ENCODE data around the gene C16orf74.

Gene C16orf74

DNA sequence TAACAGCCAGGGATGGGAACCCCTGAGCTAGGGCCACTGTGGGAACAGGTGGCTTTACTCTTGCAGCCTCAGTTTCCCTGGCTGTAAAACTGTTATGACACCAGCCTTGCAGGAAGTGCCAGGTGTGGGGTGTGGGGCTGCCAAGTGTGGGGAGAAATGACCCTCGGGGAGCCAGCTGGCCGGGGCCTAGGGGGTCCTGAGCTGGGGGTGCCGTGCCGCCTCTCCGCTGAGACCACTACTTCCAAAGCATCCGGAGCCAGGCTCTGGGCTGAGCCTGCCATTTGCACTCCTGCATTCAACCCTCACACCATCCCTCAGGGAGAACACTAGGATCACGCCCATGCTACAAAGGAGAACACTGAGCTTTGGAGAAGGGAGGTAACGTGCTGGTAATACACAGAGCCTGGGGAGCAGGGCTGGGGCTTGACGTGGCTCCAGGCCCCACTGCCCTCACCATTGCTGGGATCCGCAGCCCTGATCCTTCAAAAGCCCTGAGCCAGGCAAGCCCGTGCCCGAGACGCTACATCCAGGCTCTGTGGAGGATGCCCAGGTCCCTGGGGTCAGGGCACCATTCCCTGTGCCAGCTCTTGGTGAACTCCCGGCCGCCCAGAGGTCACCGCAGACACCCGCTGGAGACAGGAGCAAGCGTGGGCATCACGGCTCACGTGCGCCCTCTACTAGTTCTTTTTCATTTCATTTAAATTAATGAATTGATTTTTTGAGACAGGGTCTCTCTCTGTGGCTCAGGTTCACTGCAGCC, 33.3 kb downstream of the C16orf74 start:
- no peak overlapping the region for H3K4me3 ChIP-seq (ENCODE audit: control insufficient read depth, low read depth, low read length)
- TF ChIP-seq, protein P1, sequence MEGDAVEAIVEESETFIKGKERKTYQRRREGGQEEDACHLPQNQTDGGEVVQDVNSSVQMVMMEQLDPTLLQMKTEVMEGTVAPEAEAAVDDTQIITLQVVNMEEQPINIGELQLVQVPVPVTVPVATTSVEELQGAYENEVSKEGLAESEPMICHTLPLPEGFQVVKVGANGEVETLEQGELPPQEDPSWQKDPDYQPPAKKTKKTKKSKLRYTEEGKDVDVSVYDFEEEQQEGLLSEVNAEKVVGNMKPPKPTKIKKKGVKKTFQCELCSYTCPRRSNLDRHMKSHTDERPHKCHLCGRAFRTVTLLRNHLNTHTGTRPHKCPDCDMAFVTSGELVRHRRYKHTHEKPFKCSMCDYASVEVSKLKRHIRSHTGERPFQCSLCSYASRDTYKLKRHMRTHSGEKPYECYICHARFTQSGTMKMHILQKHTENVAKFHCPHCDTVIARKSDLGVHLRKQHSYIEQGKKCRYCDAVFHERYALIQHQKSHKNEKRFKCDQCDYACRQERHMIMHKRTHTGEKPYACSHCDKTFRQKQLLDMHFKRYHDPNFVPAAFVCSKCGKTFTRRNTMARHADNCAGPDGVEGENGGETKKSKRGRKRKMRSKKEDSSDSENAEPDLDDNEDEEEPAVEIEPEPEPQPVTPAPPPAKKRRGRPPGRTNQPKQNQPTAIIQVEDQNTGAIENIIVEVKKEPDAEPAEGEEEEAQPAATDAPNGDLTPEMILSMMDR (IDR thresholded peaks at IDR 0.05; ENCODE audit: control insufficient read depth, insufficient read depth, low read depth, low read length, missing control alignments), result peak; percentile 72
- peak; percentile 8 for DNase-seq (ENCODE audit: low read depth)

DNA sequence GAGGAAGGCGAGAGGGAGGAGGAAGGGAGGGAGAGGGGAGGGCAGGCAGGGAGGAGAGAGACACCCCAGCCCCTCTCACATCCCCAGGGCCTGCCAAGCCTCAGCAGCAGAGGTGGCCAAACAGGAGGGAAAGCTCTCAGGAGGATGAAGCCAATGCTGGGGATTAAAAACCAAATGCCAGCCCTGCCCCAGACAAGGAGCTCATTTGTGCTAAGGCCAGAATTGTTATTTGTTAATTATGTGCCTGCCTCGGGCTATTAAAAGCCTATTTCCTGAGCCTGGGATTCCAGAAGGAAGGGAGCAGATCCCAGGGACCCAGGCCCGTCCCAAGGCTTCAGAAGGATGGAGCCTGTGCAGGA, 34.2 kb downstream of the C16orf74 start:
- DNase-seq (ENCODE audit: low read depth), result no peak
- H3K4me3 ChIP-seq (ENCODE audit: control insufficient read depth, low read depth, low read length), result no peak overlapping the region
- TF ChIP-seq, protein P1 (IDR thresholded peaks at IDR 0.05; ENCODE audit: control insufficient read depth, insufficient read depth, low read depth, low read length, missing control alignments), result no peak

DNA sequence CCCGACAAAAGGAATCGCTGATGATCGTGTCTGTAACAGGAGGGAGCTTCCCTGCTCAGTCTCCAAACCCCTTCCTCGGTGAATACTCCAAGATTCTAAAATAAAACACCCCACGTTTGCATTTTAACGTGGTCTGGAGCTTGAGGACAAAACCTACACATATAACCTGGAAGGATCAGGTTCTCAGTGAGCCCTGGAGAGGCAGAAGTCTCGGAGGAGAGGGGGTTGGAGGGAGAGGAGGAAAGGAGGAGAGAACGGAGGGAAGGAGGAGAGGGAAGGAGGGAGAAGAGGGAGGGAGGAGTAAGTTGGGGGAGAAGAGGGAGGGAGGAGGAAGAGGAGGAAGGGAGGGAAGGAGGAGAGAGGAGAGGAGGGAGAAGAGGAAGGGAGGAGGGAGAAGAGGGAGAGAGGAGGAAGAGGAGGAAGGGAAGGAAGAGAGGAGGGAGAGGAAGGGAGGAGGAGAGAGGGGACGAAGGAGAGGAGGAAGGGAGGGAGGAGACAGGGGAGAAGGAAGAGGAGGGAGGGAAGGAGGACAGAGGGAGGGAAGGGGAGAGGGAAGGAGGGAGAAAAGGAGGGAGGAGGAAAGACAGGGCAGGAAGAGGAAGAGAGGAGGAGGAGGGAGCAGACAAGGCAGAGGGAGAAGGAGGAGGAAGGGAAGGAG, 34.7 kb downstream of the C16orf74 start:
- no peak overlapping the region for H3K4me3 ChIP-seq (ENCODE audit: control insufficient read depth, low read depth, low read length)
- no peak for DNase-seq (ENCODE audit: low read depth)
- TF ChIP-seq, protein P1 (IDR thresholded peaks at IDR 0.05; ENCODE audit: control insufficient read depth, insufficient read depth, low read depth, low read length, missing control alignments), result no peak

DNA sequence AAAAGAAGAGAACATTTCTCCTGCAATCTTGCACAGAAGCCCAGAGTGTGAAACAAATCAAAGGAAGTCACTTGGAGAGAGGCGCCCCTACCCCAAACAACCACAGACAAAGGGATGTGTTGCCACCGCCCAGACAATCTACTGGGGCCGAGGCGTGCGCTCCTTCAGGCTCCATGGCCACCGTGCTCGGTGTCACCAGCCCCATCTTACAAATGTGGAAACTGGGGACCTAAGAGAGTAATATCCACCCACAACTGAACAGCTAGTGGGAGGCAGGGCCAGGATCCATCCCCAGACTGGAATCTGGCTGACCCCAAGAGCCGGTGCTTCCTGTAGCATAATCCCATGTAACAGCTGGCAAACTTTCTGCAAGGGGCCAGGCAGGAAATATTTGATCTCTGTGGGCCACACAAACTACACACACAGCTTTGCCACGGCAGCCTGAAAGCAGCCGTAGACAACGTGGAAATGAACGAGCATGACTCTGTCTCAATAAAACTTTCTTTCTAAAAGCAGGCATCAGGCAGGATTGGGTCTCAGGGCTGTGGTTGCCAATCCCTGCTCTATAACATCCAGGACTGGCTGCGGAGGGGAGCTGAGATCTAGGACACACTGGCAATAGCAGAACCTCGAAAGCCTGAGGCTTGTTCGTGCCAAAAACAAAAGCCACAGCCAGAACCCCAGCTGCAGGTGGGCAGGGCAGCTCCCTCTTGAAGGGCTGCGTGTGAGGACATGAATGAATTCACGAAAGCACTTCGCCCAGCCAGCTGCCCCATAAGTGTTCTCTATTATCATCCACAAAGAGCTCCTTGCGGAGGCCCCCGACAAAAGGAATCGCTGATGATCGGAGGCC, 35.5 kb downstream of the C16orf74 start:
- no peak for DNase-seq (ENCODE audit: low read depth)
- TF ChIP-seq, protein P1 (IDR thresholded peaks at IDR 0.05; ENCODE audit: control insufficient read depth, insufficient read depth, low read depth, low read length, missing control alignments), result no peak
- H3K4me3 ChIP-seq (ENCODE audit: control insufficient read depth, low read depth, low read length), result no peak overlapping the region

DNA sequence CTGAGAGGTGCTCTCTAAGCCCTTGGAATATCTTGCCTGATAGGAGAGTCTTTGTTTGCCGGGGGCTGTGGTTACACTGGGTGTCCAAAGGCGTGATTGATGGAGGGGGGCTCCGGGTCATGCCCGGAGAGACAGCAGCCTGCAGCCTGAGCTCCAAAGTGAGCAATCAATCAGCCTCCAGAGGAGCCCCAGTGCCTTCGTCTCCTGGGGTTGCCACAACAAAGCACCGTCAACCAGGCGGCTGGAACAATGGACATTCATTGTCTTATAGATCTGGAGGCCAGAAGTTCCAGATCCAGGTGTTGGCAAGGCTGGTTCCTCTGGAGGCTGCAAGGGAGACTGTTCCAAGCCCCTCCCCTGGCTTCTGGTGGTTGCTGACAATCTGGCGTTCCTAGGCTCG, 38.1 kb downstream of the C16orf74 start:
- no peak for DNase-seq (ENCODE audit: low read depth)
- H3K4me3 ChIP-seq (ENCODE audit: control insufficient read depth, low read depth, low read length), result no peak overlapping the region
- TF ChIP-seq, protein P1 (IDR thresholded peaks at IDR 0.05; ENCODE audit: control insufficient read depth, insufficient read depth, low read depth, low read length, missing control alignments), result no peak

DNA sequence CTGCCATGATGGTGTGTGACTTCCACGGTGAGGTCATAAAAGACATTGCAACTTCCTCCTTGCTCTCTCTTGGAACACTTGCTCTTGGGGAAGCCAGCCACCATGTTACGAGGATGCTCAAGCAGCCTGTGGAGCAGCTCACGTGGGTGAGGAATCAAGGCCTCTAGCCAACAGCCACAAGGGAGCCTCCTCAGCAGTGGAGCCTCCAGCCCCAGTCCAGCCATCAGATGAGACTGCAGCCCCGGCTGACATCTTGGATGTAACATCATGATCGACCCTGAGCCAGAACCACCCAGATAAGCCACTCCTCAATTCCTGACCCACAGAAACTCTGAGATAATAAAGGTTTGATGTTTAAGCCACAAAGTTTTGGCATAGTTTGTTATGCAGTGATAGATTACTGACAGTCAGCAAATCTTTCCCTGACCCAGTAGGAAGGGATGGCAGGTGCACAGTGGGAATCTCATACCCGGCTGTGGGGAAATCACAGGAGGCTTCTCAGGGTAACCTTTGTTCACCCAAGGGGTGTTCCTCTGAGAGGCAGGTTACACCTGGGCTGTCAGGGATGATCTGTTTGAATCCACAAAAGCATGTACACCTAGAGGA, 38.8 kb downstream of the C16orf74 start:
- TF ChIP-seq, protein P1 (IDR thresholded peaks at IDR 0.05; ENCODE audit: control insufficient read depth, insufficient read depth, low read depth, low read length, missing control alignments), result no peak
- H3K4me3 ChIP-seq (ENCODE audit: control insufficient read depth, low read depth, low read length), result no peak overlapping the region
- no peak for DNase-seq (ENCODE audit: low read depth)
